HL-60 (cell line): ENCODE measurements around the gene DDX46.

Experiments used
- DNase-seq, 2 experiments: peaks; one replicate each; pipeline ENCODE4 v3.0.0-alpha.2; 2010 to 2020; ENCODE audit warnings: low read depth in 1 of 2, low spot score in 1 of 2
- H3K27ac ChIP-seq: fragments of 250-450 bp; sonication (Bioruptor Pico); replicated peaks from 2 replicates; pipeline ENCODE4 v1.5.1; 2020; ENCODE audit warnings: mild to moderate bottlenecking, moderate library complexity
- H3K27me3 ChIP-seq: fragments of 250-450 bp; sonication (Bioruptor Pico); 2 replicates; pipeline ENCODE4 v1.5.1; 2021; ENCODE audit warnings: mild to moderate bottlenecking, moderate library complexity; ENCODE audit not compliant: insufficient read depth, poor library complexity, severe bottlenecking
- H3K4me3 ChIP-seq: replicated peaks from 2 replicates; pipeline ENCODE4 v1.5.1; 2011; ENCODE audit warnings: mild to moderate bottlenecking, control low read depth, low read length; ENCODE audit not compliant: insufficient read depth
- GABPA ChIP-seq: IDR thresholded peaks from 2 replicates; pipeline ENCODE4 v1.6.1; 2012; ENCODE audit warnings: low read depth
- POLR2AphosphoS5 ChIP-seq: IDR thresholded peaks from 2 replicates; pipeline ENCODE4 v1.6.1; 2012; ENCODE audit warnings: low read depth
- SPI1 ChIP-seq: IDR thresholded peaks from 2 replicates; pipeline ENCODE4 v1.6.1; 2012; ENCODE audit warnings: low read depth, mild to moderate bottlenecking, borderline replicate concordance
- TF ChIP-seq, protein P1 (sequence below): IDR thresholded peaks from 2 replicates; pipeline ENCODE4 v1.6.1; 2012; ENCODE audit warnings: low read depth; ENCODE audit not compliant: insufficient replicate concordance
- TF ChIP-seq, protein P2 (sequence below): IDR thresholded peaks from one replicate; pipeline ENCODE4 v1.5.1; 2011; ENCODE audit warnings: low read length, control low read depth, inconsistent platforms; ENCODE audit not compliant: insufficient read depth

Gene DDX46

DNA sequence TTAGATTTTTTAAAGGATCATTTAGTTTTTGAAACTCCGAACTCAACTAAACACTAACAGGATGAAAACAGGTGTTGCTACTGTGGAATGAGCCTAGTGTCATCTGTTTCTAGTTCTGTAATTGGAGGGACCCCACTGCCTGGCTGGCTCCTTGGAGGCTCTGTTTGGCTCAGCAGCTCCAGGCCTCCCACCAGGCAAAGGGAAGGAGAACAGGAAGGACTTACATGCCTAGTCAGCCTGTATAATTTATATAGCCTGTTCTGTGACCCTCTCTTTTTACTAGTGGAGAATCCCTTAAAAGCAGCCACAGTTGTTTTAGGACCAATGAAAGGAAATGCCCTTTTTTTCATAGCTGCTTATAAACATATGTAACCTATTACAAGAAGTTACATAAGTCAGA, 66.1 kb downstream of the DDX46 start:
- no peak for DNase-seq
- Histone ChIP-seq H3K27ac (no peak overlapping the region), H3K4me3 (no peak overlapping the region)

GRCh38 chr5:134825212-134825611, 66.6 kb downstream of the DDX46 start:
- Histone ChIP-seq H3K27me3 (no peaks in the 10 kb centered on the region), H3K4me3 (no peak overlapping the region), H3K27ac (no peak overlapping the region)
- DNase-seq, result no peak
- TF ChIP-seq, protein P1, sequence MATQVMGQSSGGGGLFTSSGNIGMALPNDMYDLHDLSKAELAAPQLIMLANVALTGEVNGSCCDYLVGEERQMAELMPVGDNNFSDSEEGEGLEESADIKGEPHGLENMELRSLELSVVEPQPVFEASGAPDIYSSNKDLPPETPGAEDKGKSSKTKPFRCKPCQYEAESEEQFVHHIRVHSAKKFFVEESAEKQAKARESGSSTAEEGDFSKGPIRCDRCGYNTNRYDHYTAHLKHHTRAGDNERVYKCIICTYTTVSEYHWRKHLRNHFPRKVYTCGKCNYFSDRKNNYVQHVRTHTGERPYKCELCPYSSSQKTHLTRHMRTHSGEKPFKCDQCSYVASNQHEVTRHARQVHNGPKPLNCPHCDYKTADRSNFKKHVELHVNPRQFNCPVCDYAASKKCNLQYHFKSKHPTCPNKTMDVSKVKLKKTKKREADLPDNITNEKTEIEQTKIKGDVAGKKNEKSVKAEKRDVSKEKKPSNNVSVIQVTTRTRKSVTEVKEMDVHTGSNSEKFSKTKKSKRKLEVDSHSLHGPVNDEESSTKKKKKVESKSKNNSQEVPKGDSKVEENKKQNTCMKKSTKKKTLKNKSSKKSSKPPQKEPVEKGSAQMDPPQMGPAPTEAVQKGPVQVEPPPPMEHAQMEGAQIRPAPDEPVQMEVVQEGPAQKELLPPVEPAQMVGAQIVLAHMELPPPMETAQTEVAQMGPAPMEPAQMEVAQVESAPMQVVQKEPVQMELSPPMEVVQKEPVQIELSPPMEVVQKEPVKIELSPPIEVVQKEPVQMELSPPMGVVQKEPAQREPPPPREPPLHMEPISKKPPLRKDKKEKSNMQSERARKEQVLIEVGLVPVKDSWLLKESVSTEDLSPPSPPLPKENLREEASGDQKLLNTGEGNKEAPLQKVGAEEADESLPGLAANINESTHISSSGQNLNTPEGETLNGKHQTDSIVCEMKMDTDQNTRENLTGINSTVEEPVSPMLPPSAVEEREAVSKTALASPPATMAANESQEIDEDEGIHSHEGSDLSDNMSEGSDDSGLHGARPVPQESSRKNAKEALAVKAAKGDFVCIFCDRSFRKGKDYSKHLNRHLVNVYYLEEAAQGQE, result no peak
- no peak for TF ChIP-seq SPI1
- TF ChIP-seq POLR2AphosphoS5, result no peak
- TF ChIP-seq, protein P2, sequence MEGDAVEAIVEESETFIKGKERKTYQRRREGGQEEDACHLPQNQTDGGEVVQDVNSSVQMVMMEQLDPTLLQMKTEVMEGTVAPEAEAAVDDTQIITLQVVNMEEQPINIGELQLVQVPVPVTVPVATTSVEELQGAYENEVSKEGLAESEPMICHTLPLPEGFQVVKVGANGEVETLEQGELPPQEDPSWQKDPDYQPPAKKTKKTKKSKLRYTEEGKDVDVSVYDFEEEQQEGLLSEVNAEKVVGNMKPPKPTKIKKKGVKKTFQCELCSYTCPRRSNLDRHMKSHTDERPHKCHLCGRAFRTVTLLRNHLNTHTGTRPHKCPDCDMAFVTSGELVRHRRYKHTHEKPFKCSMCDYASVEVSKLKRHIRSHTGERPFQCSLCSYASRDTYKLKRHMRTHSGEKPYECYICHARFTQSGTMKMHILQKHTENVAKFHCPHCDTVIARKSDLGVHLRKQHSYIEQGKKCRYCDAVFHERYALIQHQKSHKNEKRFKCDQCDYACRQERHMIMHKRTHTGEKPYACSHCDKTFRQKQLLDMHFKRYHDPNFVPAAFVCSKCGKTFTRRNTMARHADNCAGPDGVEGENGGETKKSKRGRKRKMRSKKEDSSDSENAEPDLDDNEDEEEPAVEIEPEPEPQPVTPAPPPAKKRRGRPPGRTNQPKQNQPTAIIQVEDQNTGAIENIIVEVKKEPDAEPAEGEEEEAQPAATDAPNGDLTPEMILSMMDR, result no peak
- no peak for TF ChIP-seq GABPA

More for the DNA sequence above, 66.1 kb downstream of the DDX46 start:
- no peaks in the 10 kb centered on the region for H3K27me3 ChIP-seq
- no peak for TF ChIP-seq SPI1
- TF ChIP-seq, protein P2, result no peak
- TF ChIP-seq, protein P1, result no peak
- TF ChIP-seq GABPA, result no peak
- no peak for TF ChIP-seq POLR2AphosphoS5

- H3K27me3 ChIP-seq, result no peaks in the 10 kb centered on the region
- no peak for DNase-seq
- H3K4me3 ChIP-seq, result no peak overlapping the region
- TF ChIP-seq POLR2AphosphoS5 (no peak), GABPA (no peak), SPI1 (no peak)
- TF ChIP-seq, protein P2, result no peak
- TF ChIP-seq, protein P1, result no peak
- H3K27ac ChIP-seq, result no peak overlapping the region
These were observed 74.9 kb downstream of the DDX46 start for GRCh38 chr5:134833340-134834032.
